Activated T-cell treated with anti-CD3 and anti-CD28 coated beads, Interleukin-2, amount 50 U/mL, for 72 hours (primary cell): Measurements from ENCODE around the gene TBC1D14. TPM values are rescaled to one million over a fixed set of nuclear protein-coding genes. Genes with fewer than 3 reads are reported as not detected.

ENCODE experiments used
- ATAC-seq, 2 donors: fragments of 150-1000 bp; cut with Tn5 transposase; replicated peaks in 1 of 2; 2 replicates each; pipeline ENCODE4 v1.10.0; 2021; ENCODE audit warnings: moderate library complexity in 2 of 2, mild to moderate bottlenecking in 1 of 2
- DNase-seq, 2 donors: peaks; one replicate each; pipeline ENCODE4 v3.0.0; 2021 to 2022; ENCODE audit warnings: mixed read lengths in 1 of 2
- H3K27ac Mint-ChIP-seq: one replicate; pipeline ENCODE4 v1.8.0; 2022; ENCODE audit warnings: mild to moderate bottlenecking, moderate library complexity, mixed read lengths
- H3K27me3 Mint-ChIP-seq: one replicate; pipeline ENCODE4 v1.8.0; 2022; ENCODE audit warnings: low read depth, mixed read lengths
- H3K36me3 Mint-ChIP-seq, 2 donors: one replicate each; pipeline ENCODE4 v1.8.0; 2022; ENCODE audit warnings: mixed read lengths in 2 of 2, mild to moderate bottlenecking in 1 of 2; ENCODE audit not compliant: insufficient read depth in 2 of 2
- H3K4me1 Mint-ChIP-seq: one replicate; pipeline ENCODE4 v1.8.0; 2022; ENCODE audit warnings: low read depth, mixed read lengths
- H3K4me3 Mint-ChIP-seq, 2 donors: one replicate each; pipeline ENCODE4 v1.8.0; 2022; ENCODE audit warnings: mild to moderate bottlenecking in 2 of 2, mixed read lengths in 2 of 2, moderate library complexity in 2 of 2
- H3K9me3 Mint-ChIP-seq, 2 donors: one replicate each; pipeline ENCODE4 v1.8.0; 2022; ENCODE audit warnings: mixed read lengths in 2 of 2
- total RNA-seq, 2 donors: library from RNA; stranded (reverse); gene quantifications; one replicate each; pipeline ENCODE4 v1.2.3, GENCODE V29; 2022

The TBC1D14 gene
- total RNA-seq, 2 donors from 2014 or later = 26.5 to 32.4 TPM

- ATAC-seq (peak; percentile 28 to 48), DNase-seq (no peak)
- H3K9me3 Mint-ChIP-seq = no peaks in the 10 kb centered on the region
- no peak overlapping the region for H3K4me3 Mint-ChIP-seq
- H3K36me3 Mint-ChIP-seq = peaks cover 2 to 10% of the 10 kb centered on the region in 2 donors
- no peak overlapping the region for H3K27ac Mint-ChIP-seq
- H3K4me1 Mint-ChIP-seq = peaks cover 31% of the 10 kb centered on the region
- no peaks in the 10 kb centered on the region for H3K27me3 Mint-ChIP-seq
Observed at GRCh38 chr4:7052923-7053715, 143.5 kb downstream of the TBC1D14 start.

- DNase-seq (no peak), ATAC-seq (no peak)
- no peaks in the 10 kb centered on the region for H3K9me3 Mint-ChIP-seq
- H3K27ac Mint-ChIP-seq = no peak overlapping the region
- no peaks in the 10 kb centered on the region for H3K27me3 Mint-ChIP-seq
- H3K4me3 Mint-ChIP-seq = no peak overlapping the region
- H3K4me1 Mint-ChIP-seq = peaks cover 29% of the 10 kb centered on the region
- H3K36me3 Mint-ChIP-seq = peaks cover 2 to 10% of the 10 kb centered on the region in 2 donors
Observed at GRCh38 chr4:7054106-7054880, 144.7 kb downstream of the TBC1D14 start.

GRCh38 chr4:7055111-7055989, 145.7 kb downstream of the TBC1D14 start:
- DNase-seq = no peak
- no peak for ATAC-seq
- Mint-ChIP-seq H3K4me1 (peaks cover 26% of the 10 kb centered on the region), H3K27me3 (no peaks in the 10 kb centered on the region), H3K9me3 (no peaks in the 10 kb centered on the region), H3K36me3 (peaks cover 2 to 10% of the 10 kb centered on the region in 2 donors), H3K4me3 (no peak overlapping the region), H3K27ac (peak overlapping the region; percentile 46)

GRCh38 chr4:7055990-7056325, 146.3 kb downstream of the TBC1D14 start:
- ATAC-seq = no peak
- Mint-ChIP-seq H3K27ac (no peak overlapping the region), H3K27me3 (no peaks in the 10 kb centered on the region), H3K4me3 (no peak overlapping the region), H3K4me1 (peaks cover 26% of the 10 kb centered on the region), H3K36me3 (peaks cover 2 to 11% of the 10 kb centered on the region in 2 donors), H3K9me3 (no peaks in the 10 kb centered on the region)
- DNase-seq = no peak

- Mint-ChIP-seq H3K4me1 (peaks cover 22% of the 10 kb centered on the region), H3K27ac (peak overlapping the region; percentile 33), H3K9me3 (no peaks in the 10 kb centered on the region), H3K27me3 (no peaks in the 10 kb centered on the region), H3K36me3 (peaks cover 7 to 25% of the 10 kb centered on the region in 2 donors), H3K4me3 (no peak overlapping the region)
- no peak for ATAC-seq
- DNase-seq = no peak
Observed at GRCh38 chr4:7058792-7059191, 149.2 kb downstream of the TBC1D14 start.

- Mint-ChIP-seq H3K36me3 (peaks cover 7 to 19% of the 10 kb centered on the region in 2 donors), H3K27ac (no peak overlapping the region), H3K4me1 (peaks cover 21% of the 10 kb centered on the region), H3K4me3 (no peak overlapping the region), H3K9me3 (no peaks in the 10 kb centered on the region), H3K27me3 (no peaks in the 10 kb centered on the region)
- DNase-seq (no peak), ATAC-seq (no peak)
Observed at GRCh38 chr4:7059662-7060061, 150.0 kb downstream of the TBC1D14 start.

- Mint-ChIP-seq H3K27me3 (no peaks in the 10 kb centered on the region), H3K4me3 (no peak overlapping the region), H3K36me3 (peaks cover 9 to 17% of the 10 kb centered on the region in 2 donors), H3K9me3 (no peaks in the 10 kb centered on the region), H3K27ac (peak overlapping the region; percentile 39), H3K4me1 (peaks cover 23% of the 10 kb centered on the region)
- no peak for ATAC-seq
- no peak for DNase-seq
Observed at GRCh38 chr4:7060346-7061150, 150.9 kb downstream of the TBC1D14 start.

GRCh38 chr4:7061815-7062214, 152.2 kb downstream of the TBC1D14 start:
- H3K27me3 Mint-ChIP-seq = no peaks in the 10 kb centered on the region
- DNase-seq = no peak
- no peak for ATAC-seq
- no peak overlapping the region for H3K27ac Mint-ChIP-seq
- no peaks in the 10 kb centered on the region for H3K9me3 Mint-ChIP-seq
- H3K36me3 Mint-ChIP-seq = peaks cover 9 to 16% of the 10 kb centered on the region in 2 donors
- H3K4me1 Mint-ChIP-seq = peaks cover 36% of the 10 kb centered on the region
- H3K4me3 Mint-ChIP-seq = no peak overlapping the region

- peaks cover 11 to 16% of the 10 kb centered on the region in 2 donors for H3K36me3 Mint-ChIP-seq
- H3K27me3 Mint-ChIP-seq = no peaks in the 10 kb centered on the region
- no peaks in the 10 kb centered on the region for H3K9me3 Mint-ChIP-seq
- H3K4me1 Mint-ChIP-seq = peaks cover 42% of the 10 kb centered on the region
- DNase-seq = no peak
- H3K4me3 Mint-ChIP-seq = no peak overlapping the region
- H3K27ac Mint-ChIP-seq = no peak overlapping the region
- no peak for ATAC-seq
Observed at GRCh38 chr4:7062816-7063215, 153.2 kb downstream of the TBC1D14 start.

- no peak for ATAC-seq
- H3K27ac Mint-ChIP-seq = peak overlapping the region; percentile 58
- peaks cover 40% of the 10 kb centered on the region for H3K4me1 Mint-ChIP-seq
- no peaks in the 10 kb centered on the region for H3K27me3 Mint-ChIP-seq
- H3K9me3 Mint-ChIP-seq = no peaks in the 10 kb centered on the region
- peaks cover 12 to 17% of the 10 kb centered on the region in 2 donors for H3K36me3 Mint-ChIP-seq
- DNase-seq = no peak
- H3K4me3 Mint-ChIP-seq = no peak overlapping the region
Observed at GRCh38 chr4:7063362-7063761, 153.7 kb downstream of the TBC1D14 start.

- Mint-ChIP-seq H3K27ac (peak overlapping the region; percentile 76), H3K4me1 (peaks cover 58% of the 10 kb centered on the region), H3K4me3 (peak overlapping the region; percentile 99), H3K36me3 (peaks cover 12 to 15% of the 10 kb centered on the region in 2 donors), H3K27me3 (peaks cover 3% of the 10 kb centered on the region), H3K9me3 (no peaks in the 10 kb centered on the region)
- DNase-seq = no peak
- no peak for ATAC-seq
Observed at GRCh38 chr4:7066006-7066405, 156.4 kb downstream of the TBC1D14 start.

GRCh38 chr4:7066493-7066892, 156.9 kb downstream of the TBC1D14 start:
- no peaks in the 10 kb centered on the region for H3K9me3 Mint-ChIP-seq
- no peak for DNase-seq
- H3K27ac Mint-ChIP-seq = peak overlapping the region; percentile 76
- H3K27me3 Mint-ChIP-seq = peaks cover 5% of the 10 kb centered on the region
- peaks cover 54% of the 10 kb centered on the region for H3K4me1 Mint-ChIP-seq
- H3K36me3 Mint-ChIP-seq = peaks cover 10 to 11% of the 10 kb centered on the region in 2 donors
- peak overlapping the region; percentile 99 for H3K4me3 Mint-ChIP-seq
- no peak for ATAC-seq
